GM12878 (cell line): ENCODE measurements around the gene ZNF483.

ENCODE experiments used
- CREB1 ChIP-seq: IDR thresholded peaks from 2 replicates; pipeline ENCODE4 v1.6.1; 2012; ENCODE audit warnings: low read depth, mild to moderate bottlenecking, inconsistent platforms
- LARP7 ChIP-seq: fragments of 450-650 bp; IDR thresholded peaks from 2 replicates; pipeline ENCODE4 v1.6.1; 2017; ENCODE audit warnings: mild to moderate bottlenecking
- MXI1 ChIP-seq: fragments of 150-350 bp; IDR thresholded peaks from 2 replicates; pipeline ENCODE4 v1.6.1; 2011; ENCODE audit warnings: low read depth, mild to moderate bottlenecking, inconsistent platforms, low read length, improper control_type of control experiment
- POLR2A ChIP-seq: IDR thresholded peaks from 2 replicates; pipeline ENCODE4 v1.6.1; 2011; ENCODE audit warnings: low read depth, mild to moderate bottlenecking, low read length
- POLR2AphosphoS5 ChIP-seq: IDR thresholded peaks from 2 replicates; pipeline ENCODE4 v1.6.1; 2011; ENCODE audit warnings: mild to moderate bottlenecking, low read length, inconsistent platforms
- YBX1 ChIP-seq: fragments of 450-650 bp; IDR thresholded peaks from 2 replicates; pipeline ENCODE4 v1.6.1; 2016; ENCODE audit warnings: antibody characterized with exemption
- YY1 ChIP-seq: IDR thresholded peaks from 2 replicates; pipeline ENCODE4 v1.6.1; 2011; ENCODE audit warnings: low read depth, mild to moderate bottlenecking, low read length
- TF ChIP-seq, protein P1 (sequence below): IDR thresholded peaks from 2 replicates; pipeline ENCODE4 v1.6.1; 2011; ENCODE audit warnings: low read depth, low read length, improper control_type of control experiment, borderline replicate concordance
- TF ChIP-seq, protein P2 (sequence below), 3 experiments: IDR thresholded peaks in 2 of 3; conservative IDR thresholded peaks in 1 of 3; 2 replicates each; pipeline ENCODE4 v1.5.1; 2011; ENCODE audit warnings: low read depth in 3 of 3, low read length in 3 of 3, mild to moderate bottlenecking in 3 of 3, control low read depth in 2 of 3, moderate library complexity in 2 of 3, inconsistent platforms in 1 of 3, mixed read lengths in 1 of 3; ENCODE audit not compliant: control insufficient read depth in 2 of 3, insufficient read depth in 1 of 3; ENCODE audit errors: extremely low read depth in 1 of 3
- TF ChIP-seq, protein P3 (sequence below): fragments of 450-650 bp; formaldehyde crosslinking; IDR thresholded peaks from 2 replicates; pipeline ENCODE4 v1.5.0; 2022; ENCODE audit warnings: mild to moderate bottlenecking, missing genetic modification characterization
- TF ChIP-seq, protein P4 (sequence below): IDR thresholded peaks from 2 replicates; pipeline ENCODE4 v1.6.1; 2012; ENCODE audit warnings: low read depth, low read length, improper control_type of control experiment
- TF ChIP-seq, protein P5 (sequence below): IDR thresholded peaks from 2 replicates; pipeline ENCODE4 v1.6.1; 2012; ENCODE audit warnings: low read length, inconsistent platforms

DNA sequence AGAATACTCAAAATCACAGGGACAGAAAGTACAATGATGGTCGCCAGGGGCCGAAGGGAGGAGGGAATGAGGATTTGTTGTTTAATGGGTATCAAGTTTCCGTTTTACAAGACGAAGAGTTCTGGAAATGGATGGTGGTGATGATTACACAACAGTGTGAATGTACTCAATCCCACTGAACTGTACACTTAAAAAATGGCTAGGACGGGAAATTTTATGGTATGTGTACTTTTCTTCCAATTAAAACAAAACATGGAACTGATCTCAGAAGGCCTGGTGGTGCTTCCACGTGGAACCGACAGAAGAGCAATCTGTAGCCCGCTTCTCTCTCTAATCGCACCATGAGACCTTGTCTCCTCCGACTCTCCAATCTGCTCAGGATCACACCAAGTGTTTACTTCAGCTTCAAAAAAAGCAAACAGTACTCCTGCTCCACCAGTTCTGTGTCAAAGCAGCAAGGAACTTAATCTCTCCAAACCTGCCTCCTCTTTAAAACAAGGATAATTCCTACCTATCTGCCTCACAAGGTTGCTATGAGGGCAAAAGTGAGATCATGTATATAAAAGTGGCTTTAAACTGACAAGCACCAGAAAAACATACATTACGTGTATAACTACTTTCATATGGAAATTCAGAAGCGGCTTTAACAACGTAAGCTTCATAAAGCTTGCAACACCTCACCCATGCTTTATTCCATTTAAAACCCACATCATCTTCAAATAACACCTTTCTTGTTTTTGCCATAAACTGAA is 42.9 kb upstream of the ZNF483 start:
- TF ChIP-seq, protein P1, sequence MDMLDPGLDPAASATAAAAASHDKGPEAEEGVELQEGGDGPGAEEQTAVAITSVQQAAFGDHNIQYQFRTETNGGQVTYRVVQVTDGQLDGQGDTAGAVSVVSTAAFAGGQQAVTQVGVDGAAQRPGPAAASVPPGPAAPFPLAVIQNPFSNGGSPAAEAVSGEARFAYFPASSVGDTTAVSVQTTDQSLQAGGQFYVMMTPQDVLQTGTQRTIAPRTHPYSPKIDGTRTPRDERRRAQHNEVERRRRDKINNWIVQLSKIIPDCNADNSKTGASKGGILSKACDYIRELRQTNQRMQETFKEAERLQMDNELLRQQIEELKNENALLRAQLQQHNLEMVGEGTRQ: no peak
- TF ChIP-seq, protein P2, sequence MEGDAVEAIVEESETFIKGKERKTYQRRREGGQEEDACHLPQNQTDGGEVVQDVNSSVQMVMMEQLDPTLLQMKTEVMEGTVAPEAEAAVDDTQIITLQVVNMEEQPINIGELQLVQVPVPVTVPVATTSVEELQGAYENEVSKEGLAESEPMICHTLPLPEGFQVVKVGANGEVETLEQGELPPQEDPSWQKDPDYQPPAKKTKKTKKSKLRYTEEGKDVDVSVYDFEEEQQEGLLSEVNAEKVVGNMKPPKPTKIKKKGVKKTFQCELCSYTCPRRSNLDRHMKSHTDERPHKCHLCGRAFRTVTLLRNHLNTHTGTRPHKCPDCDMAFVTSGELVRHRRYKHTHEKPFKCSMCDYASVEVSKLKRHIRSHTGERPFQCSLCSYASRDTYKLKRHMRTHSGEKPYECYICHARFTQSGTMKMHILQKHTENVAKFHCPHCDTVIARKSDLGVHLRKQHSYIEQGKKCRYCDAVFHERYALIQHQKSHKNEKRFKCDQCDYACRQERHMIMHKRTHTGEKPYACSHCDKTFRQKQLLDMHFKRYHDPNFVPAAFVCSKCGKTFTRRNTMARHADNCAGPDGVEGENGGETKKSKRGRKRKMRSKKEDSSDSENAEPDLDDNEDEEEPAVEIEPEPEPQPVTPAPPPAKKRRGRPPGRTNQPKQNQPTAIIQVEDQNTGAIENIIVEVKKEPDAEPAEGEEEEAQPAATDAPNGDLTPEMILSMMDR (IDR thresholded peaks at IDR 0.05 in 2 of 3, conservative IDR thresholded peaks at IDR 0.05 in 1 of 3; ENCODE audit: control insufficient read depth in 2 of 3, extremely low read depth in 1 of 3, insufficient read depth in 1 of 3, low read depth in 3 of 3, low read length in 3 of 3): no peak
- no peak for TF ChIP-seq YBX1
- TF ChIP-seq, protein P3, sequence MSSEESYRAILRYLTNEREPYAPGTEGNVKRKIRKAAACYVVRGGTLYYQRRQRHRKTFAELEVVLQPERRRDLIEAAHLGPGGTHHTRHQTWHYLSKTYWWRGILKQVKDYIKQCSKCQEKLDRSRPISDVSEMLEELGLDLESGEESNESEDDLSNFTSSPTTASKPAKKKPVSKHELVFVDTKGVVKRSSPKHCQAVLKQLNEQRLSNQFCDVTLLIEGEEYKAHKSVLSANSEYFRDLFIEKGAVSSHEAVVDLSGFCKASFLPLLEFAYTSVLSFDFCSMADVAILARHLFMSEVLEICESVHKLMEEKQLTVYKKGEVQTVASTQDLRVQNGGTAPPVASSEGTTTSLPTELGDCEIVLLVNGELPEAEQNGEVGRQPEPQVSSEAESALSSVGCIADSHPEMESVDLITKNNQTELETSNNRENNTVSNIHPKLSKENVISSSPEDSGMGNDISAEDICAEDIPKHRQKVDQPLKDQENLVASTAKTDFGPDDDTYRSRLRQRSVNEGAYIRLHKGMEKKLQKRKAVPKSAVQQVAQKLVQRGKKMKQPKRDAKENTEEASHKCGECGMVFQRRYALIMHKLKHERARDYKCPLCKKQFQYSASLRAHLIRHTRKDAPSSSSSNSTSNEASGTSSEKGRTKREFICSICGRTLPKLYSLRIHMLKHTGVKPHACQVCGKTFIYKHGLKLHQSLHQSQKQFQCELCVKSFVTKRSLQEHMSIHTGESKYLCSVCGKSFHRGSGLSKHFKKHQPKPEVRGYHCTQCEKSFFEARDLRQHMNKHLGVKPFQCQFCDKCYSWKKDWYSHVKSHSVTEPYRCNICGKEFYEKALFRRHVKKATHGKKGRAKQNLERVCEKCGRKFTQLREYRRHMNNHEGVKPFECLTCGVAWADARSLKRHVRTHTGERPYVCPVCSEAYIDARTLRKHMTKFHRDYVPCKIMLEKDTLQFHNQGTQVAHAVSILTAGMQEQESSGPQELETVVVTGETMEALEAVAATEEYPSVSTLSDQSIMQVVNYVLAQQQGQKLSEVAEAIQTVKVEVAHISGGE (CRISPR knock-in tag): no peak
- TF ChIP-seq LARP7: no peak
- TF ChIP-seq, protein P4, sequence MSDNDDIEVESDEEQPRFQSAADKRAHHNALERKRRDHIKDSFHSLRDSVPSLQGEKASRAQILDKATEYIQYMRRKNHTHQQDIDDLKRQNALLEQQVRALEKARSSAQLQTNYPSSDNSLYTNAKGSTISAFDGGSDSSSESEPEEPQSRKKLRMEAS: no peak
- no peak for TF ChIP-seq YY1
- no peak for TF ChIP-seq POLR2A
- TF ChIP-seq POLR2AphosphoS5: no peak
- TF ChIP-seq, protein P5, sequence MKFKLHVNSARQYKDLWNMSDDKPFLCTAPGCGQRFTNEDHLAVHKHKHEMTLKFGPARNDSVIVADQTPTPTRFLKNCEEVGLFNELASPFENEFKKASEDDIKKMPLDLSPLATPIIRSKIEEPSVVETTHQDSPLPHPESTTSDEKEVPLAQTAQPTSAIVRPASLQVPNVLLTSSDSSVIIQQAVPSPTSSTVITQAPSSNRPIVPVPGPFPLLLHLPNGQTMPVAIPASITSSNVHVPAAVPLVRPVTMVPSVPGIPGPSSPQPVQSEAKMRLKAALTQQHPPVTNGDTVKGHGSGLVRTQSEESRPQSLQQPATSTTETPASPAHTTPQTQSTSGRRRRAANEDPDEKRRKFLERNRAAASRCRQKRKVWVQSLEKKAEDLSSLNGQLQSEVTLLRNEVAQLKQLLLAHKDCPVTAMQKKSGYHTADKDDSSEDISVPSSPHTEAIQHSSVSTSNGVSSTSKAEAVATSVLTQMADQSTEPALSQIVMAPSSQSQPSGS: no peak
- TF ChIP-seq CREB1: no peak
- TF ChIP-seq MXI1: no peak
